Stimulated activated CD4-positive, alpha-beta T cell treated with anti-CD3 and anti-CD28 coated beads, TNF-alpha, amount 100 ng/mL, for 24 hours (primary cell): ENCODE data around the gene RYR2.

Experiments used
- DNase-seq, 3 experiments: peaks; one replicate each; pipeline ENCODE4 v3.0.0-alpha.2; 2020; ENCODE audit warnings: low read depth in 3 of 3

The RYR2 gene

GRCh38 chr1:237730826-237731350 is 688.9 kb downstream of the RYR2 start:
- DNase-seq, result no peak

DNA sequence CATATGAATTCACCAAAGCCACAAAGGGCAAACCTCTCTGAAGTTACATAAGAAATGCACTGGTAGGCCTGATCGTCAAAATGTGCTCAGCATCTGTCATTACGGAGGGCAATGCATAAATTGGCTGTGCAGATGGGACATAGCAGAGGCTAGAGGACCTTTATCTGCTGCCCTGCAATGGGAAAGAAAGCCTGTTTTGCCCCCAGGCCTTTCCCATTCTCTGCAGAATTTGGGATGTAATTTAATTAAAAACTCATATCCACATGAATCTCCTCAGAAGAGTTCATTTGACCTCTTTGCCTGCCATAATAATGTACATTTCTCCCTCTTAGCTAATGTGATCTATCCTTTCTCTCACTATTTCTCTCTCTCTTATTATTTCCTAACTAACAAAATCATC is 690.7 kb downstream of the RYR2 start:
- DNase-seq, result no peak

DNA sequence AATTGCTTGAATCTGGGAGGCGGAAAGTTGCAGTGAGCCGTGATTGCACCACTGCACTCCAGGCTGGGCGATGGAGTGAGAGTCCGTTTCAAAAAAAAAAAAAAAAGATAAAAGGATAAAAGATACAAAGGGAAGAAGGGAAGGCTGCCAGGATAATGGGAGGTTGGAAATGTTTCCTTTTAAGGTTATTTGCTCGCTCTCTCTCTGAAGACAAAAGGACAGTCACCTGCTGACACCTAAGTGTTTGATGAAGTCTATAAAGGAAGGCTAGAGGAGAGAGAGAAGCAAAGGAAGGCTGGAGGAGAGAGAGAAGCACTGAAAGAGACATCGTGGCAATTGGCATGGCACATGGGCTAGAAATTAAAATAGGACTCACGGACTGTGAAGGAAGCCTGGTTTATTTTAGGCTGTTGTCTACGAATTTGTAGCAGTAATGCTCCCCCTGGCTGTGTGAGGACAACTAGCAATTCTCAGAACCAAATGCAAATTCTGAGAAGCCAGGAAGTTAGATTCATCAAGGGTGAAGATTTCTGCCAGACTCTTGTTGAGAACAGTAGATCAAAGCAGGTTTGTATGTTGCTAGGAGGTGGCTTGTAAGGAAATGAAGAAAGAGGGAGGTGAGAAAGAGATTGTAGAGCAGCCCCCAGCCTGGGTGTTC is 694.5 kb downstream of the RYR2 start:
- no peak for DNase-seq

GRCh38 chr1:237737448-237737847 is 695.5 kb downstream of the RYR2 start:
- DNase-seq, result no peak

DNA sequence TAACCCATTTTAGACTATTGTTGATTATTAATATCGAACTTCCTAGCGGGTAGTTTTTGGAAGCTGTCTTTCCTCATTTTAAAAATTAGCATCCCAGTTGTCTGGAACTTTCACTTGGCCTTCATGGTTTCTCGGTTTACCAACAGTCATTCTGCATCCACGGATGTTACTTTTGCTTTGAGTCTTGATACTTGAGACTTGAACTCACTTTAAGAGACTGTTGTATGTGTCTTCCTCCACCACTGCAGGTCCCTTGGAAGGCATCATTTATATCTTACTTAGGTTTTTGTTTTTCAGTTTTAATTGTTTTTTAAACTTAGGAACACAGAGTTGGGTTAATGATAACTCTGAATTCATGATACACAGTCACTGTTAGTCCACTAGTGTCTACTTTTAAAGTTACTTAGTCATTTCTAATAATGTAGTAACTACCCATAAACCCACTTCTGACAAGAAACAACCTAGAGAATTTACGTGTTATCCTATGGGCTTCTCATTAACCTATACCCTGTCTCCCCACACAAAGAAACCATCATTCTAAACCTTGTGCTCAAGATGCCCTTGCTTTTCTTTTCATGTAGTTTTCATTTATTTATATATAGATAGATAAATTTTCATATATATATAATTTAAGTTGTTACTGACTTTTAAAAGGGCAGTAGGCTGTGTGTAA is 696.1 kb downstream of the RYR2 start:
- DNase-seq, result no peak

DNA sequence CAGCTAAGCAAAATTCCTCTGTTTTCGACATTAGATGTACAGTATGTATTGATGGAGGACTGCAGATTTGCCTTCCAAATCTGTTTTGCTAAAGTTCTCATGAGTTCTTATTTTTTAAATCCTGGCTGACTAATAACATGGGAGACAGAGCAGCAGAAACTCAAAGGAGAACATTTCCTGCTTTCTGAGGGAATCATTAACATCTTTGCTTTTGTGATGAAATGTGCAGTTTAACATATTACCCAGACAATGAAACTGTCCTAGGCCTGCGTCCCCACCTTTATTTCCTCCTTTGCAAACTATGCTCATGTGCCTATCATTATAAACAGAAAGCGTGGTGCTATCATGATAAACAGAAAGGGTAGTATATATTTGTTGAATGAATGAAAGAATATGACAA is 698.9 kb downstream of the RYR2 start:
- no peak for DNase-seq

GRCh38 chr1:237745545-237745944 is 703.6 kb downstream of the RYR2 start:
- DNase-seq, result no peak

DNA sequence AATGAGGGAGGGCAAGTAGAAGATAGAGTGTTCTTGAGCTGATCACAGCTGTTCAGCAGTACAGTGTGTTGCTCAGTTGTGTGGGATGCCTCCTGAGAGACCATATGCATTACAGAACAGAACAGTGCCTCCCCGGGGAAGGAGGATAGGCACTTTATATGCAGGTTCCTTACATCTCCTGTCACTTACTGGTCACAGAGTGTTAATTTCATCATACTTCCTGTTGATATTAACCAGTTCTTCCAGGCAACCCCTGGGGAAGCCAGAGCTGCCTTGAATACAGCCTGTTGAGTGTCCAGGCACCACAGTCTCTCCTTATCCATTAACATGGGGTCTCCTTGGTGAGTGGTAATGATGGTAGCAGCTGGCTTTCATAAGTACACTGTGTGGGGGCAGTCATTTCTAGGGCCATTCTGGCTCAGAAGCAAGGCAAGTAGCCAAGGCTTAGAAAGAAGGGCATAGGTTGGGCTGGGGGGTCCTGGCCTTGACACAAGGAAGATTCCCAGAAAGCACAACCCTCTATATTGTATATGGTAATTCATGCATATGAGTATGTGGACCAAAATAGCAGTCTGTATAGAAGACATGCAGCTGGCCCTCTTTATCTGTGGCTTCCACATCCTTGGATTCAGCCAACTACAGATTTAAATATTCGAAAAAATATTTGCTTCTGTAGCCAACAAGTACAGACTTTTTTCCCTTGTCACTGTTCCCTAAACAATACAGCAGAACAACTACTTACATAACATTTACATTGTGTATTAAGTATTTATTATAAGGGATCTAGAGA is 706.4 kb downstream of the RYR2 start:
- DNase-seq, result no peak

GRCh38 chr1:237749122-237749521 is 707.1 kb downstream of the RYR2 start:
- no peak for DNase-seq

DNA sequence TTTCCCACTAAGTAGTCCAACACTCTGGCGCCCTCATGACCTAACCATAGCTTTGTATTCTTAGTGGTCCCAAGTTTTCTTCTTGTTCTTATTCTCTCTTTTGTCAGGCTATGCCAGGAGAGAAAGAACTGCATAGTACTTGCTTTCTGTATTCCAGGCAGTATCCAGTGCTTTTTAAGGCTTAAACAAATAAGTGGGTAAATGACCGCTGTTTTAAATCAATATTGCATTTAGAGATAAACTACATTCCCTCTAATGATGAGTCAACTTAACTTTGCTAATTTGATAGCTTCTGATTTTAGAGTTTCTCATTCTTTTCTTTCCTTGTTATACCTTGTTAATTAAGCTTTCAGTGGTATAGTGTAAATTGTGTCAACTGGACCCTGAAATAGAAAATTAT is 709.1 kb downstream of the RYR2 start:
- no peak for DNase-seq

DNA sequence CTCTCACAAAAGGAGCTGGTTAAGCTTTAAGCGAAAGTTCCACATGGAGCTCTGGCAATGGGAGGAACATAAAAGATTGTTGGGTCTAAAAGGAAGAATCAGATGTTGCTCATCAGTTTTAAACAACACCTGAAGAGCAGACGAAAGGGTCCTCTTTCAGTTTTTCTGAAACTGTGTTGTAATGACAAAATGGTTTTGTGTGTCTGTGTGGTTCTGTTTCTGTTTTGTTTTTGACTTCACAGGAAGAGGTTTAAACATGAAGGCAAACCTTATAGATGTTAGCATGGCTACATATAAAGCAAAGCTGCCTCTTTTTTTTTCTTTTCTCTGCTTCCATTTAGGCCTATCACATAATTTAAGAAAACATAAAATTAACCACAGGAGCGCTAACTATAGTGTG is 712.6 kb downstream of the RYR2 start:
- DNase-seq, result no peak

- no peak for DNase-seq
Measured at GRCh38 chr1:237756304-237756967, 714.5 kb downstream of the RYR2 start.

DNA sequence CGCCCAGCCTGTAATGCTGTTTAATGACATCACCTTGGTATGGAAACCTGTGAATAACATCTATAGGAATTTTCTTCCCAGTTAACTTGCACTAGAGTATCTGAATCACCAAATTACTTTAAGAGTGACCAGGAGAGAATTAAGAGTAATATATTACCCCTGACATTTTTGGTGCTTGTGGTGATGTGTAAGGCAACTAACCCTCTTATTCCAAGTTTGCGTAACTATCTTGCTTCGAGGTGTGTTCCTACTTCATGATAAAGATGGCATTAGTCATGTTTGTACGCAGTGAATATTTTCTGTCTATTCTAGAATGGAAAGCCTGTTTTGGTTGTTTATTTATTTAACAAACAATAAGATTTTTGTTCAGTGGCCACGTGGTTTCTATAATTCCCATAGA is 717.4 kb downstream of the RYR2 start:
- no peak for DNase-seq

- no peak for DNase-seq
Measured at GRCh38 chr1:237760951-237761350, 719.0 kb downstream of the RYR2 start.

- no peak for DNase-seq
Measured at GRCh38 chr1:237763137-237763536, 721.2 kb downstream of the RYR2 start.

GRCh38 chr1:237763751-237764150 is 721.8 kb downstream of the RYR2 start:
- DNase-seq, result no peak

GRCh38 chr1:237769916-237770315 is 727.9 kb downstream of the RYR2 start:
- DNase-seq, result no peak

DNA sequence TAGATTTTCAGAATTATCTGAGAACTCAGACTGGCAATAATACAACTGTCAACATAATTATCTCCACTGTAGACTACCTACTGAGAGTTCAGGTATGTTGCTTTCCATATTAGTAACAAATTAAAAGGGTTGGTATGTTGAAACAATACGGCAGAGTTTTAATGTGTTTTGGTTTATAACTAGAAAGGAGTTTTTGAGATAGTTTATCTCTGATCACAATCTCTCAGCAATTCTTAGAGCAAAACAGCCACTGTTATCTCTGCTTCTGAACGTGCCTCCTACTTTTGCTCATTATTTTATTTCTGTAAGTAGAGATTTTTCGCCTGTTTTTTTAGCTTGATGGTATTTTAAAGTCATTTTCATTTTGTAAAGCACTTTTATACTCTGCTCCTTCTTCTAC is 730.0 kb downstream of the RYR2 start:
- DNase-seq, result no peak

DNA sequence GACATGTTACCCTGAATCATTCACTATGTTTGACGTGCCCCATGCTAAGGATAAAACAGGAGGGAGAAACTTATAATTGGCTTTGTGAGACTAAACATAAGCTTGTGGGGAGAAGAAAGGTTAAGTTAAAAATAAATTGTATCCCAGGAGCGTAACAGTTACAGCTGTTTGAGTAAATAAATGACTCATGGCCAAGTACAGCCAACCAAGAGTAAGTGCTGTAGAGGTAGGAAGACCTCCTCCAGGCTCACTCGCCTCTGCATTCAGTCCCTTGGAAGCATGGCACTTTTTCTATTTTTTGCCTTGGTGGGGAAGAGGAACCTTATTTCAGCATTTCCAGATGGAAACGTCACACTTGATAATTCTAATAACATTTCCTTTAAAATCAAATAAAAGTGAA is 732.3 kb downstream of the RYR2 start:
- no peak for DNase-seq

- DNase-seq, result no peak
Measured at GRCh38 chr1:237779356-237779755, 737.4 kb downstream of the RYR2 start.

GRCh38 chr1:237786066-237786719 is 744.2 kb downstream of the RYR2 start:
- no peak for DNase-seq

- no peak for DNase-seq
Measured at GRCh38 chr1:237788069-237788468, 746.1 kb downstream of the RYR2 start.
